Measurements from ENCODE around the gene ASPN.

ASPN gene

GRCh38 chr9:92503156-92503555, 20.9 kb upstream of the ASPN start:
- DNase-seq = no peak

- no peak for DNase-seq
Observed at GRCh38 chr9:92501671-92502393, 19.5 kb upstream of the ASPN start.

GRCh38 chr9:92500725-92501124, 18.4 kb upstream of the ASPN start:
- DNase-seq = no peak

GRCh38 chr9:92499701-92500100, 17.4 kb upstream of the ASPN start:
- no peak for DNase-seq

GRCh38 chr9:92496396-92497176, 14.3 kb upstream of the ASPN start:
- DNase-seq = no peak

GRCh38 chr9:92494856-92495255, 12.6 kb upstream of the ASPN start:
- DNase-seq = no peak

- no peak for DNase-seq
Observed at GRCh38 chr9:92493749-92494387, 11.6 kb upstream of the ASPN start.

- DNase-seq = no peak
Observed at GRCh38 chr9:92492781-92493401, 10.6 kb upstream of the ASPN start.

- DNase-seq = no peak
Observed at GRCh38 chr9:92488681-92489550, 6.6 kb upstream of the ASPN start.

- no peak for DNase-seq
Observed at GRCh38 chr9:92486371-92486770, 4.1 kb upstream of the ASPN start.

GRCh38 chr9:92484563-92484962, 2.3 kb upstream of the ASPN start:
- DNase-seq = no peak

GRCh38 chr9:92483627-92484545, 1.6 kb upstream of the ASPN start:
- DNase-seq = no peak

- DNase-seq = no peak
Observed at GRCh38 chr9:92482805-92483204, 499 bp upstream of the ASPN start.

- DNase-seq = no peak
Observed at GRCh38 chr9:92480986-92481633, 1.2 kb downstream of the ASPN start.

GRCh38 chr9:92480291-92480771, 2.0 kb downstream of the ASPN start:
- DNase-seq = no peak

- DNase-seq = no peak
Observed at GRCh38 chr9:92479346-92479745, 3.0 kb downstream of the ASPN start.

GRCh38 chr9:92478783-92479182, 3.5 kb downstream of the ASPN start:
- DNase-seq = no peak

GRCh38 chr9:92476962-92477361, 5.3 kb downstream of the ASPN start:
- no peak for DNase-seq

GRCh38 chr9:92474587-92474986, 7.7 kb downstream of the ASPN start:
- DNase-seq = no peak

- DNase-seq = no peak
Observed at GRCh38 chr9:92468206-92468605, 14.1 kb downstream of the ASPN start.

- DNase-seq = no peak
Observed at GRCh38 chr9:92467511-92467910, 14.8 kb downstream of the ASPN start.
